GM18873 (cell line): ENCODE measurements around the gene ALG14.
A peak's percentile ranks its signal among the peaks of the same experiment; 100 is the strongest.

Source experiments
- ATAC-seq: cut with Tn5 transposase; IDR thresholded peaks from one replicate; pipeline ENCODE4 v1.9.1; 2021; ENCODE audit warnings: mild to moderate bottlenecking, moderate library complexity, moderate number of reproducible peaks; ENCODE audit not compliant: unreplicated experiment, low FRiP score

The ALG14 gene

GRCh38 chr1:94935476-94935875 is 137.3 kb downstream of the ALG14 start:
- no peak for ATAC-seq

- no peak for ATAC-seq
These were observed 137.7 kb downstream of the ALG14 start for GRCh38 chr1:94935034-94935433.

GRCh38 chr1:94934551-94934950 is 138.2 kb downstream of the ALG14 start:
- no peak for ATAC-seq

GRCh38 chr1:94931254-94931841 is 141.4 kb downstream of the ALG14 start:
- ATAC-seq: no peak

GRCh38 chr1:94929351-94930217 is 143.2 kb downstream of the ALG14 start:
- ATAC-seq: no peak

GRCh38 chr1:94928293-94928939 is 144.3 kb downstream of the ALG14 start:
- no peak for ATAC-seq

- ATAC-seq: peak; percentile 3
These were observed 145.2 kb downstream of the ALG14 start for GRCh38 chr1:94927405-94928175.

- peak; percentile 60 for ATAC-seq
These were observed 145.8 kb downstream of the ALG14 start, which contains the start of gene CNN3 for GRCh38 chr1:94926915-94927404. Gene CNN3, minus strand, starts transcription at chr1:94927110. Its CDS starts 216 bp downstream, at chr1:94926894.

- peak; percentile 23 for ATAC-seq
These were observed 146.4 kb downstream of the ALG14 start for GRCh38 chr1:94926126-94926914.

- no peak for ATAC-seq
These were observed 147.1 kb downstream of the ALG14 start for GRCh38 chr1:94925561-94926125.

- ATAC-seq: no peak
These were observed 147.7 kb downstream of the ALG14 start for GRCh38 chr1:94925004-94925403.
